Activated gamma-delta T cell treated with anti-CD3 and anti-CD28 coated beads, Interleukin-2, amount 50 U/mL, for 16 hours (primary cell): Measurements from ENCODE around the gene TARS1.
"Not testable (repeated sequence)": the region's sequence is repeated elsewhere in the genome, so short reads cannot be mapped to it uniquely, and the experiment has no call there.

ENCODE experiments used
- DNase-seq: peaks from one replicate; pipeline ENCODE4 v3.0.0-alpha.2; 2020; ENCODE audit warnings: low read depth

Gene TARS1

DNA sequence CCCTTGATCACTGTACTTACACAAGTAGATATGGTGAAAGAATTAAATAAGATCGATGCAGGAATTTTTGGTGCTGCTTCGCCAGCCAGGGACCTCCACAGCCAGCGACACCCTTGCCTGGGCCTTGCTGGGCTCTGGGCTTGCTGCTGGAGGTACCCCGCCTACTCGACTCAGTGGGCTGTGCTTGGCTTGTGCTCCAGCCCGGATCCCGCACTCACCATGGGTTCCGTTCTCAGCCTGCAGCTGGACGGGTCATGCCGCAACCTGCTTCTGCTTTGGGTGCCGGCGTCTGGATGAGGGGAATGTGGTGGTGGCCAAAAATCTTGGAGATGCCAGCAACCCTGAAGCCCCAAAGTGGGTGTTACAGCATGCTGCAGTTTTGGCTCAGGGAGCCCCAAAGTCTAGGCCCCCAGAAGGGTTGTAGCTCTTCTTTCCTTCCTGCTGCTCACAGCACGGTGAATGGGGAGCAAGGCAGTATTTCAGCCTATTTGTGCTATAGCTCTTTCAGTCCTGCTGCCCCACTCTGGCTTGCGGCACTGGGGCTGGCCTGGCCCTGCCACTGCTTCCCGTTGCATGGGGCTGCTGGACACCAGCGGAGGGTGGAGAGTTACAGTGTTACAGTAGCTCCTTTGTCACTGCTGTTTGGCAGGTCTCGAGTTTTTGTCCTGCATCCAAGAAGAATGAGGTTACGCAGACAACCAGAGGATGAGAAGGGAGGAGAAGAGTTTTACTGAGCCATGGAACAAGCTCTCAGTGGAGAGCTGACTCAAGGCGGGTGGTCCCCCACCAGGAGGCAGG lies 48.0 kb downstream of the TARS1 start:
- no peak for DNase-seq

DNA sequence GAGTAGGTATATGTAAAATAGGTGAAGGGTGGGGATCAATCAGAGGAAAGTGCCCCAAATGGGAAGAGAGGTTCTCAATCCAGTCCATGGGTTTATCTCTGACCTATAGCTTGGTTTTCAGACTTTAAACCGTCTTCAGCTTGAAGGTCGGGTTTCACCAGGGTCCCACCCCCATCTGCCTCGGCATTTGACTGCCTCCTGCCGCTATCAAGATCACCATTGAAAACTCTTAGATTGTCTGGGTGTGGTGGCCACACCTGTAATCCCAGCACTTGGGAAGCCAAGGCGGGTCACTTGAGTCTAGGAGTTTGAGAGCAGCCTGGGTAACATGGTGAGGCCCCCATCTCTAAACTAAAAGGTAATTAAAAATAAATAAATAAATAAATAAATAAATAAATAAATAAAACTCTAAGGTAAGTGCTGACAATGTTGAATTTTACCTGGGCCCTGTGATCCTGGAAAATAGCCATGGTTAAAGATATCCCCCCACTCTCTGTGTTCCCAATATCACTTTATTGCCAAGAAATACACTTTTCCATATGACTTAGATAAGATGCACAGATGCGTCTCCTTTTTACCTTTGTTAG lies 48.8 kb downstream of the TARS1 start:
- no peak for DNase-seq

DNA sequence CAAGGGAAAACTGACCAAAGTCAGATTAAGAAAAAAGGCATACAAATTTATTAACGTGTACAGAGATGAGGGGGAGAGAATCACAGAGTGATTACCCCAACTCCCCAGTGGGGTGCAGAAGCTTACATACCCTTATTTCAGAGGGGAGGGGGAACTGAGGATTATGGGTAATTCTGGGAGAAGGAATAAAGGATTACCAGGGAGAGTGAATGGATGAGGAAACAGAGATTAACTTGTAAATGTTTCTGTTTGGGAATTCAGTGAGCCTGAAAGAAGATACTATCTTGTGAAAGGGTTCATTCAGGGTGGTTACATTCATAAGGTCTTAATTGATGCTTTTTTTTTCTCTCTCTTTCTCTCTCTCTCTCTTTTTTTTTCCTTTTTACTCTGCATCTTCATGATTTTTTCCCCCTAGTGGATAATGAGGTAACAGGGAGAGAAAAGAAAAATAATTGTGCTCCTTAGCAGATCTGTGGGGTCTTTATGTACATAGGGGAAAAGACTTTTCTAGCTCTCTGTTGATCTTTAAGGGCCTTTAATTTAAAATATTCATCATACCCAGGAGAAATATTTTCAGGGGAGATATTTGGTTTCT lies 49.4 kb downstream of the TARS1 start:
- DNase-seq, result no peak

DNA sequence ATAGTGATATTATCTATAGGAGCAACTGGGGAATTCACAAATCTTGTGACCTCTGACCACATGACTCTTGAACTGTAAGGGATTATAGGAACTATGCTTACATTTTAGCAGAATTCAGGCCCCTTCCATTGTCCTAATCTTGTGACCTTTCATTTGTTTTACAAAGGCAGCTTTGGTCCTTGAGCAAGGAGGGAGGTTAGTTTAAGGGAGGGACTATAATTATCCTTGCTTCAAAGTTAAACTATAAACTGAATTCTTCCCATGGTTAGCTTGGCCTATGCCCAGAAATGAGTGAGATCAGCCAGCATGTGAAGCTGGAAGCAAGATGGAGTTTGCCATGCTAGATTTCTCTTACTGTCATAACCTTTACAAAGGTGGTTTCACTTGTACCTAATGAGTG lies 51.2 kb downstream of the TARS1 start:
- no peak for DNase-seq

DNA sequence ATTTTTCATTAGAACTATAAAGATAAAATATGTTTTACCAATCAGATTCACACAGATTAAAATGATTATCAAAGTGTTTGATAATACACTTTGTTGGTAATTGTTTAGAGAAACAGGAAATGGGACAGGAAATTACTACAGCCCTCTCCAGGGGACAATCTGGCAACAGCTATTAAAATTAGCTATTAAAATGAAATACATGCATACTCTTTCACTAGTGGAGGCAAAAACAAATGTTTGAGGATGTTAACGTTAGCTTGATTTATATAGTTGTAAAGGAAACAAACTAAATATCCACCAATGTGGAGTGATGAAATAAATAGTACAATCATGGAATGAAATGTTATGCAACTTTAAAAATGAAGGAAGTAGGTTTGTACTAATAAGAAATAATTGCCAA lies 53.7 kb downstream of the TARS1 start:
- no peak for DNase-seq

DNA sequence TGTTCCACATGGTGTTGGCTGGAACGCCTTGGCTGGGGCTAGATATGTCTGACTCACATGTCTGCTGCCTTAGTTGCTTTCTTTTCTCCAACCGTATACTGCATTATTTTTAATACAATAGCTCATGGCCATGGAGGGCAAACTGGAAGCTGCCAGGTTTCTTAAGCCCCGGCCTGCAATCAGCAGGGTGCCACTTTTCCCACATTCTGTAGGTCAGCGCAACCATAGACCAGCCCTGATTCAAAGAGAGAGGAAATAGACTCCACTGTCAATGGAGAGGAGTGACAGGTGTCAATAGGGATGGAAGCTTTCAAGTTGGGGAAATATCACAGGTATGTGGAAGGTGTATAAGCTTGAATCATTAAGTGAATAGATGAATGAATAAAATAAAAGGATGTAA lies 60.5 kb downstream of the TARS1 start:
- no peak for DNase-seq

DNA sequence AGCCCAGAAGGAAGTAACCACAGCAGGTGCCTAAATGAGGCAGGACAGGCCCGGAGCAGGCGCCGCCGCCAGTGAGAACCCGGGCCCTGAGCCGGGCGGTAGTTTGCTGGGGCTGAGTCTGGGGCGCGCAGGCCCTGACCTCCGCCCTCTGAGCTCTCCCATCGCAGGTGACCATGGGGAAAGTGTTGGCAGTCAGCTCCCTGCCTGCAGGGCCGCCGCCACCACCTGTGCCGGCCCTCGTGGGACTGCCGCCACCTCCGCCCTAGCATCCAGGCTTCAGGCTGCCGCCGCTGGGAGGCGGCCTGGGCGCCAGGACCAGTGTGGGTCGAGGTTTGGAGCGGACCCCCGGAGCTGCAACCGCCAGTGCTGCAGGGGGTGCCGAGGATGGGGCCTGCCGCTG lies 61.1 kb downstream of the TARS1 start:
- no peak for DNase-seq

DNA sequence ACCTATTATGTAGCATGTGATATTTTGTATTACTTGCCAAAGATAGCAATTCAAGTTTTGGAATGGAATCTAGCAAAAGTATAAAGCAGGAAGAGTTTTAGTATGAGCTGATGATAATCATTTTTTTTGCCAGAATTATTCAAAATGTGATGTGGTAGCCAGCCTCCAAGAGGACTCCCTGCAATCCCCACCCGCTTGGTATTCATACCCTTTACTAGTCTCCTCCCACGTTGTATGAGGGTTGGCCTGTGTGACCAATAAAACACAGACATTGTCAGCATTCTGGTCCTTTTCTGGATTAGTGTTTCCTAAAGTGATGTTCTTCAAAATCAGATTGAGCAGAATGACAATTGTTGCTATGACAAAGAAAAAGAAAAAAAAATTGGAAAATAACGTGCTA lies 63.8 kb downstream of the TARS1 start:
- DNase-seq, result no peak

DNA sequence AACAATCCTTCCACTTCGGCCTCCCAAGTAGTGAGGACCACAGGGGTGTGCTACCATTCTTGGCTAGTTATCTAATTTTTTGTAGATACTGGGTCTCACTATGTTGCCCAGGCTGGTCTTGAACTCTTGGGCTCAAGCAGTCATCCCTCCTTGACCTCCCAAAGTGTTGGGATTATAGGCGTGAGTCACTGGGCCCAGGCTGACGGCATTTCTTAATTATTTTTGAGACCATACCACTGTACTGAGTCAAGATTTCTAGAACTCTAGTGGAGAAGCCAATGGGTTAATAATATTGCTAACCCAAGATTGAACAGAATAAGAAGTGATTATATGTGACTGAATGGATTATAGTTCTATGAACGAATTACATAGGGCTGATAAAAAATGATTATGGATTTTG lies 66.7 kb downstream of the TARS1 start:
- DNase-seq, result no peak

DNA sequence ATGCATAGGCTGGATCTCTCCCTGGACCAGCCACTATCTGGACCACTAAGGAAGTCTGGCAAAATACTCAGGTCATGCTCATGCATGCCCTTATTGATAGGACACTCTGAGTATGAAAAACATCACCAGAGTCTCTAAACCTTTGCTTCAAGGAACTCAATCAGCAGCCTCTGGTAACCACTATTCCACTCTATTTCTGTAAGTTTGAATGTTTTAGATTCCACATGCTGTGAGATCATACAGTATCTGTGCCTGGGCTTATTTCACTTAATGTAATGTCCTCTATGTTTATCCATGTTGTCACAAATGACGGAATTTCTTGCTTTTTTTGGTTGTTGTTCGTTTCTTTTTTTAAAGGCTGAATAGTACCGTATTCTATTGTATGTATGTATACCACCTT lies 68.3 kb downstream of the TARS1 start:
- DNase-seq, result no peak

DNA sequence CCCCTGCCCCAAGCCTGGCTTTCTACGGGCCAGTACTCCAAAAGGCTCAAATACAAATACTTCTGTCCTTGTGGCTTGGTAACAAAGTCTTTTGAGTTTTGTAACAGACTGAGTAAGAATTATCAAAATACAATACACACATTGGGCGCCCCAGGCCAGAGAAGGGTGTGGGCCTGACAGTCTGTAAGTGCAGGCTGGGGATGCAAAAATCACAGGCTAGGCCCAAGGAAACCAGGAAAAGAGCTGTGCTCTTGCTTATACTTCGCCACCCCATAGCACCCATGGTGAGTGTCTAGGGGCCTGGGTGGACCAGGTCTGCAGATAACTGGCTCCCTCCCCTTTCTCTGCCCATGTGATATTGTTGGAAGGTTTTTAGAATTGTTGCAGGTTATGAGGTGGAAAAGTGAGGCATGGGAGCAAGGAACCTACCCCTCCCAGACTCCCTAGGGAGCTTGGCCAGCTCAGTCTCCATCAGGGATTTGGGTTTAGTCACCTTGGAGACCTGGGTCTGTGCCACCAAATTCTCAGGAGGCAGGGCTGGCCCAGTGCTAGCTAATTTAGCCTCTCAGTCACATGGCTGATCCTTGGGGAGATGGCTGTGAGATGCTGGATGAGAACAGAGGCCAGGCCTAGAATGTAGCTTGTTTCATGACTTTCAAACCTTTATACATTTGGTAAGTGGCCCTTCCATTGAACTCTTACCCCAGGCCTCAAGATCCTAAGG lies 72.9 kb downstream of the TARS1 start:
- no peak for DNase-seq

DNA sequence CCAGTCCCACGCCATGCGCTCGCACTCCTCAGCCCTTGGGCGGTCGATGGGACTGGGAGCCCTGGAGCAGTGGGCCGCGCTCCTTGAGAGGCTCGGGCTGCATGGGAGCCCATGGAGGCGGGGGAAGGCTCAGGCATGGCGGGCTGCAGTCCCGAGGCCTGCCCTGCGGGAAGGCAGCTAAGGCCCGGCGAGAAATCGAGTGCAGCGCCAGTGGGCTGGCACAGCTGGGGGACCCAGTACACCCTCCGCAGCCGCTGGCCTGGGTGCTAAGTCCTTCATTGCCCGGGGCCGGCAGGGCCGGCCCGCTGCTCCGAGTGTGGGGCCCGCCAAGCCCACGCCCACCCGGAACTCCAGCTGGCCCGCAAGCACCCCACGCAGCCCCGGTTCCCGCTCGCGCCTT lies 74.6 kb downstream of the TARS1 start:
- not testable (repeated sequence) for DNase-seq

DNA sequence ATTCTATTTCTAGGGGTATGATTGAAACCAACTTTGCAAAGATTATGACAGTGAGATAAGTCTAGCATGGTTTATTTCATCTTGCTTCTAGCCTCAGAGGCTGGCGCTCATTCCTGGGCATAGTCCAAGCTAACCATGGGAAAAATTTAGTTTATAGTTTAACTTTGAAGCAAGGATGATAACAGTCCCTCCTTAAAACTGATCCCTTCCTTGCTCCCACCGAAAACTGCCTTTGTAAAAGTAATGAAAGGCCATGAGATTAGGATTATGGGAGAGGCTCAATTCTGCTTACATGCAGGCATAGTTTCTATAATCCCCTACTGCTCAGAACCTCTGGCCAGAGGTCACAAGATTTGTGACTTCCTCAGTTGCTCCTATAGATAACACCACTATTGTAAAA lies 75.7 kb downstream of the TARS1 start:
- no peak for DNase-seq
